ENCODE data around the gene ABI3BP. TPM values are rescaled to one million over a fixed set of nuclear protein-coding genes. Genes with fewer than 3 reads are reported as not detected.

The ABI3BP gene, protein sequence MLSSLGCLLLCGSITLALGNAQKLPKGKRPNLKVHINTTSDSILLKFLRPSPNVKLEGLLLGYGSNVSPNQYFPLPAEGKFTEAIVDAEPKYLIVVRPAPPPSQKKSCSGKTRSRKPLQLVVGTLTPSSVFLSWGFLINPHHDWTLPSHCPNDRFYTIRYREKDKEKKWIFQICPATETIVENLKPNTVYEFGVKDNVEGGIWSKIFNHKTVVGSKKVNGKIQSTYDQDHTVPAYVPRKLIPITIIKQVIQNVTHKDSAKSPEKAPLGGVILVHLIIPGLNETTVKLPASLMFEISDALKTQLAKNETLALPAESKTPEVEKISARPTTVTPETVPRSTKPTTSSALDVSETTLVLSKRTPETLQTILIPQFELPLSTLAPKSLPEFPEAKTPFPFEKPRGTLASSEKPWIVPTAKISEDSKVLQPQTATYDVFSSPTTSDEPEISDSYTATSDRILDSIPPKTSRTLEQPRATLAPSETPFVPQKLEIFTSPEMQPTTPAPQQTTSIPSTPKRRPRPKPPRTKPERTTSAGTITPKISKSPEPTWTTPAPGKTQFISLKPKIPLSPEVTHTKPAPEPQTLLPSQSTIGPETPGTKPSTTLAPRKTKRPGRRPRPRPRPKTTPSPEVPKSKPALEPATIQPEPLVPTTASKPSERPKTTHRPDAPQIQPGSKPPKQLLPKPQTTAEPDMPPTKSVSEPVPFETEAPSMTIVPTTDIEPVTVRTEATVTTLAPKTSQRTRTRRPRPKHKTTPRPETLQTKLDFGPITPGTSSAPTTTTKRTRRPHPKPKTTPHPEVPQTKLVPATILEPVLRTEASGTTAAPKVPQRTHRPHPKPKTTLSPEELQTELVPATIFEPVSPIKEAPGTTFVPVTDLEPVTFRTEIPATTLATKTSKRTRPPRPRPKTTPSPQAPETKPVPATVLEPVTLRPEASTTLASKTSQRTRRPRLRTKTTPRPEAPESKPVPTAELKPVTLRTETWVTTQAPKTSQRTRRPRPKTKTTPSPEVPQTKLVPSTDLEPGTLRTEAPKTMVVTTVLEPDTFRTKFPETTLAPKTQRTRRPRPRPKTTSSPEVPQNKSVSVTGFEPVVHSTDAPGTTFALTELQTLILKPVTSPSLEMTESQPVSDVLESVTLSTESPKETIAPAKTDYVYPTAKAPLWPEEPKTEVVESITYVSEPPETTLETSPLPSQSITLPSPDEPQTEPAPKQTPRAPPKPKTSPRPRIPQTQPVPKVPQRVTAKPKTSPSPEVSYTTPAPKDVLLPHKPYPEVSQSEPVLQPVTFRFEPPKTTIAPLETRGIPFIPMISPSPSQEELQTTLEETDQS (N-terminal part only)
- total RNA-seq, result 10 to 100 TPM in 3 of 4 donors, 1 to 10 TPM in 1; 7.9 to 32.6 (median 17.6) TPM

DNA sequence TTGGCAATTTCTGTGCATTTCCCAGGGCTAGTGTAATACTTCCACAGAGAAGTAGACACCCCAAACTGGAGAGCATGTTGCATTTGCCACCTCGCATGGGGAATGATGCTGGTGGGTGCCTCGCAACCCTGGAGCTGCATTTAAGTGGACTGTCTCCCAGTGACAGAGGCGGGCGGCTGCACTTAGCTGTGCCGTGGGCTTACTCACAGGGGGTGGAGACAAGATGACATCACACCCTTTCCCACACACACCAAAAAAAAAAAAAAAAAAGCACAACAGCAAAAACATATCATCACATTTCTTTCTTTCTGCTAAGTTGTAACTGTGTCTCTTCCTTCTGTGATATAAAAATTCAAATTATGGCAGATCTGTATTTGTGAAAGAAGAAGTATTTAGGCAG lies at the start of gene ABI3BP:
ABI3BP (minus strand) TSS at position 113 of the 400 bp plus-strand sequence; CDS start at position 76, 37 bp downstream.
- Histone ChIP-seq H3K9me3 (no peaks in the 10 kb centered on the region), H3K36me3 (no peaks in the 10 kb centered on the region), H3K27me3 (no peaks in the 10 kb centered on the region), H3K27ac (peak within 1 kb of the TSS; percentile 76 to 83 (median 78)), H3K4me3 (peak within 1 kb of the TSS; percentile 7 to 49 (median 27)), H3K4me1 (peaks cover 0 to 27% (median 5%) of the 10 kb centered on the region in 4 donors)
- intact Hi-C loops (cut with DNase I; ENCODE audit: low total_unique reads), result no loop called here
- in situ Hi-C loops (cut with MboI; ENCODE audit: low pct_ligation_motif_present in 1 of 4, low pct_unique_long_range_greater_than_20kb in 1 of 4, low sequenced_read_pairs in 3 of 4), result no loop called here
- peak; percentile 58 for DNase-seq
- 10 to 25% methylated on average over 4 to 5 of the region's 5 CpGs for WGBS, 2 donors (ENCODE audit: low coverage in 1 of 2)
- TF ChIP-seq POLR2AphosphoS5 (IDR thresholded peaks at IDR 0.05) (peak; percentile 78 to 90 (median 79)), POLR2A (IDR thresholded peaks at IDR 0.05) (peak; percentile 44)
- TF ChIP-seq, protein P1, sequence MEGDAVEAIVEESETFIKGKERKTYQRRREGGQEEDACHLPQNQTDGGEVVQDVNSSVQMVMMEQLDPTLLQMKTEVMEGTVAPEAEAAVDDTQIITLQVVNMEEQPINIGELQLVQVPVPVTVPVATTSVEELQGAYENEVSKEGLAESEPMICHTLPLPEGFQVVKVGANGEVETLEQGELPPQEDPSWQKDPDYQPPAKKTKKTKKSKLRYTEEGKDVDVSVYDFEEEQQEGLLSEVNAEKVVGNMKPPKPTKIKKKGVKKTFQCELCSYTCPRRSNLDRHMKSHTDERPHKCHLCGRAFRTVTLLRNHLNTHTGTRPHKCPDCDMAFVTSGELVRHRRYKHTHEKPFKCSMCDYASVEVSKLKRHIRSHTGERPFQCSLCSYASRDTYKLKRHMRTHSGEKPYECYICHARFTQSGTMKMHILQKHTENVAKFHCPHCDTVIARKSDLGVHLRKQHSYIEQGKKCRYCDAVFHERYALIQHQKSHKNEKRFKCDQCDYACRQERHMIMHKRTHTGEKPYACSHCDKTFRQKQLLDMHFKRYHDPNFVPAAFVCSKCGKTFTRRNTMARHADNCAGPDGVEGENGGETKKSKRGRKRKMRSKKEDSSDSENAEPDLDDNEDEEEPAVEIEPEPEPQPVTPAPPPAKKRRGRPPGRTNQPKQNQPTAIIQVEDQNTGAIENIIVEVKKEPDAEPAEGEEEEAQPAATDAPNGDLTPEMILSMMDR (IDR thresholded peaks at IDR 0.05), result no peak

DNA sequence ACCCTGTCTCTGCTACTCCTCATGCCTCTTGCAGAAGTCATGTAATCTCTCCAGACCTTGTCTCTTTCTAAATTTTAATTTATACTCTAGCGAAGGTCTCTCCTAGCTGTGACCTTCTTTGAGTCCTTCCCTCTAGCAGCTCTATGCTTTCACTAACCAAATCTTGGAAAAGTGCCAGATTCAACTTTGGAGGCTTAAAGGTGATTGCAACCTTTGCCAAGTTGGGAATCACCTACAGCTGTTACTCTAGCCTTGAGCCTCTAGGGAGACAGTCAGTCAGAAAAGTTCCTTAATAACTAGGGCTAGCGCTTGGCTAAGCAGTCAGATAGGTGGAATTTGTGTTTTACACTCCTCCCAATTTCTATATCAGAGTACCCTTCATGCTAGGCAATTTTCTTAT lies 46.1 kb upstream of the ABI3BP start:
- H3K27me3 ChIP-seq, result no peaks in the 10 kb centered on the region
- H3K9me3 ChIP-seq, result no peaks in the 10 kb centered on the region
- no peak overlapping the region for H3K4me3 ChIP-seq
- 84% methylated on average over 2 of the region's 2 CpGs; no CpG with 5 or more reads in 1 of the 2 donors for WGBS, 2 donors (ENCODE audit: low coverage in 1 of 2)
- H3K27ac ChIP-seq, result no peak overlapping the region
- TF ChIP-seq POLR2AphosphoS5 (IDR thresholded peaks at IDR 0.05), result no peak
- TF ChIP-seq, protein P1 (IDR thresholded peaks at IDR 0.05), result no peak
- no peak for TF ChIP-seq POLR2A (IDR thresholded peaks at IDR 0.05)
- no peak for TF ChIP-seq EP300 (IDR thresholded peaks at IDR 0.05; ENCODE audit: low read depth)
- intact Hi-C loops (cut with DNase I; ENCODE audit: low total_unique reads) (no loop called here), in situ Hi-C loops (cut with MboI; ENCODE audit: low pct_ligation_motif_present in 1 of 4, low pct_unique_long_range_greater_than_20kb in 1 of 4, low sequenced_read_pairs in 3 of 4) (no loop called here)
- no peak for DNase-seq
- peaks cover 0 to 3% (median 0%) of the 10 kb centered on the region in 4 donors for H3K4me1 ChIP-seq
- H3K36me3 ChIP-seq, result no peaks in the 10 kb centered on the region

DNA sequence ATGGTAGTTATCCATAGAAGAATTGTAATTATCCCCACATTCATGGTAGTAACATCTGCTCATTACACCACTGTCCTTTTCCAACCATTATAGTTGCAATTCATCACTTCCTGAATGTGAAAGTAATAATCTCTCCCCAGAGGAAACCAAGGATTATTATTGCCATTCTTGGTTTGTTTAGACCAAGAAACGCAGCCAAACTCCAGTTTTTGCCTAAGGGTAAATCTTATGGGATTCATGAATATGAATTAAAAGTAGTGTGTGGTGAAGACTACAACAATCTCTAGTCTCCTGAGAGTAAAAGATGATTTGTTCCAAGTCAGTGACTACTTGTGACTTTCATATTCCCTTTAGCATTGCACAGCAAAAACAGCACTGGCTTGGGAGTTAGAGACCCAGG lies 45.7 kb upstream of the ABI3BP start:
- Histone ChIP-seq H3K4me3 (no peak overlapping the region), H3K4me1 (peaks cover 0 to 3% (median 0%) of the 10 kb centered on the region in 4 donors), H3K27me3 (no peaks in the 10 kb centered on the region), H3K9me3 (no peaks in the 10 kb centered on the region), H3K36me3 (no peaks in the 10 kb centered on the region), H3K27ac (no peak overlapping the region)
- TF ChIP-seq, protein P1 (IDR thresholded peaks at IDR 0.05), result no peak
- TF ChIP-seq POLR2A (IDR thresholded peaks at IDR 0.05) (no peak), POLR2AphosphoS5 (IDR thresholded peaks at IDR 0.05) (no peak), EP300 (IDR thresholded peaks at IDR 0.05; ENCODE audit: low read depth) (no peak)
- in situ Hi-C loops (cut with MboI; ENCODE audit: low pct_ligation_motif_present in 1 of 4, low pct_unique_long_range_greater_than_20kb in 1 of 4, low sequenced_read_pairs in 3 of 4) (no loop called here), intact Hi-C loops (cut with DNase I; ENCODE audit: low total_unique reads) (no loop called here)
- DNase-seq, result no peak
- WGBS, 2 donors (ENCODE audit: low coverage in 1 of 2), result 51 to 70% methylated on average over 1 of the region's 1 CpG

Measured in transverse colon (tissue), 4 donors.